Hepatocyte (in vitro differentiated cells): ENCODE data around the gene SYDE1. TPM values are rescaled to one million over a fixed set of nuclear protein-coding genes. Genes with fewer than 3 reads are reported as not detected.

ENCODE experiments used
- DNase-seq: peaks from one replicate; pipeline ENCODE4 v3.0.0-alpha.2; 2016; ENCODE audit warnings: low spot score
- H2AFZ ChIP-seq: fragments of 200-600 bp; sonication (generic); 2 replicates; pipeline ENCODE4 v1.6.0; 2016; ENCODE audit warnings: antibody characterized with exemption, mild to moderate bottlenecking
- H3K27ac ChIP-seq: fragments of 200-600 bp; sonication (generic); 2 replicates; pipeline ENCODE4 v1.5.1; 2016; ENCODE audit warnings: mild to moderate bottlenecking
- H3K27me3 ChIP-seq: fragments of 200-600 bp; sonication (generic); 2 replicates; pipeline ENCODE4 v1.6.1; 2016
- H3K36me3 ChIP-seq: fragments of 200-600 bp; sonication (generic); replicated peaks from 2 replicates; pipeline ENCODE4 v1.5.1; 2016; ENCODE audit warnings: low read depth; ENCODE audit not compliant: insufficient read depth
- H3K4me1 ChIP-seq: fragments of 200-600 bp; sonication (generic); 2 replicates; pipeline ENCODE4 v1.5.1; 2016; ENCODE audit warnings: mild to moderate bottlenecking, moderate library complexity; ENCODE audit not compliant: insufficient read depth
- H3K4me2 ChIP-seq: fragments of 200-600 bp; sonication (generic); 2 replicates; pipeline ENCODE4 v1.6.0; 2016
- H3K4me3 ChIP-seq: fragments of 200-600 bp; sonication (generic); 2 replicates; pipeline ENCODE4 v1.5.1; 2016; ENCODE audit warnings: mild to moderate bottlenecking
- H3K79me2 ChIP-seq: fragments of 200-600 bp; sonication (generic); 2 replicates; pipeline ENCODE4 v1.6.0; 2017; ENCODE audit warnings: mild to moderate bottlenecking
- H3K9me2 ChIP-seq: fragments of 200-600 bp; sonication (generic); replicated peaks from 2 replicates; pipeline ENCODE4 v1.6.0; 2017; ENCODE audit warnings: mild to moderate bottlenecking; ENCODE audit not compliant: insufficient read depth
- H3K9me3 ChIP-seq: fragments of 200-600 bp; sonication (generic); 2 replicates; pipeline ENCODE4 v1.5.1; 2016; ENCODE audit warnings: low read depth, mild to moderate bottlenecking
- H4K20me1 ChIP-seq: fragments of 200-600 bp; sonication (generic); 2 replicates; pipeline ENCODE4 v1.6.0; 2016; ENCODE audit warnings: mild to moderate bottlenecking; ENCODE audit not compliant: insufficient read depth, poor library complexity, severe bottlenecking
- CTCF ChIP-seq: fragments of 200-600 bp; sonication (generic); IDR thresholded peaks from 2 replicates; pipeline ENCODE4 v1.5.1; 2016; ENCODE audit warnings: antibody characterized with exemption, mild to moderate bottlenecking; ENCODE audit not compliant: poor library complexity
- EZH2 ChIP-seq: fragments of 200-600 bp; sonication (generic); IDR thresholded peaks from 2 replicates; pipeline ENCODE4 v1.6.1; 2016; ENCODE audit warnings: antibody characterized with exemption, mild to moderate bottlenecking, borderline replicate concordance
- EZH2phosphoT487 ChIP-seq: fragments of 200-600 bp; sonication (generic); IDR thresholded peaks from one replicate; pipeline ENCODE4 v1.6.1; 2018; ENCODE audit warnings: antibody characterized with exemption, mild to moderate bottlenecking, low read depth, moderate library complexity; ENCODE audit not compliant: unreplicated experiment, severe bottlenecking
- WGBS: methylation state at CpG from one replicate; pipeline ENCODE4 v1.1.6; 2016; ENCODE audit warnings: low lambda C conversion rate; ENCODE audit errors: missing lambda C conversion rate; 5-methylcytosine and 5-hydroxymethylcytosine counted together
- polyA plus RNA-seq: library from polyadenylated mRNA; unstranded; fragments of >200 nt; fragmentation: Nextera tagmentation; extraction: Ambion mirVana; gene quantifications from 2 replicates; pipeline ENCODE4 v1.2.1, GENCODE V29; 2016
- total RNA-seq: library from RNA; depleted of rRNA; stranded (reverse); fragments of >200 nt; gene quantifications from 2 replicates; pipeline ENCODE4 v1.2.3, GENCODE V29; 2014

Gene SYDE1
- total and polyA plus RNA-seq, 2 experiments from 2014 or later, result 17.8 to 18.5 TPM

- H3K4me3 ChIP-seq, result no peak overlapping the region
- no peaks in the 10 kb centered on the region for H3K79me2 ChIP-seq
- H3K4me2 ChIP-seq, result no peak overlapping the region
- no peak for DNase-seq
- H3K4me1 ChIP-seq, result no peaks in the 10 kb centered on the region
- H4K20me1 ChIP-seq, result no peaks in the 10 kb centered on the region
- WGBS, result 75% methylated on average over 5 of the region's 5 CpGs
- no peaks in the 10 kb centered on the region for H3K36me3 ChIP-seq
- no peaks in the 10 kb centered on the region for H3K9me3 ChIP-seq
- no peak overlapping the region for H2AFZ ChIP-seq
- no peaks in the 10 kb centered on the region for H3K27me3 ChIP-seq
- H3K27ac ChIP-seq, result no peak overlapping the region
- TF ChIP-seq CTCF, result no peak
- TF ChIP-seq EZH2phosphoT487, result no peak
- no peak for TF ChIP-seq EZH2
- no peaks in the 10 kb centered on the region for H3K9me2 ChIP-seq
These were observed 48.1 kb downstream of the SYDE1 start for GRCh38 chr19:15155296-15155695.

GRCh38 chr19:15156391-15156790, 49.2 kb downstream of the SYDE1 start:
- WGBS, result 96% methylated on average over 4 of the region's 4 CpGs
- Histone ChIP-seq H3K27me3 (no peaks in the 10 kb centered on the region), H2AFZ (no peak overlapping the region), H4K20me1 (no peaks in the 10 kb centered on the region), H3K27ac (no peak overlapping the region), H3K4me3 (no peak overlapping the region), H3K4me2 (no peak overlapping the region), H3K9me3 (no peaks in the 10 kb centered on the region), H3K4me1 (no peaks in the 10 kb centered on the region), H3K79me2 (no peaks in the 10 kb centered on the region), H3K36me3 (no peaks in the 10 kb centered on the region), H3K9me2 (no peaks in the 10 kb centered on the region)
- no peak for TF ChIP-seq EZH2phosphoT487
- no peak for TF ChIP-seq CTCF
- no peak for TF ChIP-seq EZH2
- no peak for DNase-seq

- Histone ChIP-seq H3K4me3 (no peak overlapping the region), H3K4me1 (no peaks in the 10 kb centered on the region), H3K27ac (no peak overlapping the region), H3K4me2 (no peak overlapping the region), H3K36me3 (no peaks in the 10 kb centered on the region), H4K20me1 (no peaks in the 10 kb centered on the region), H3K79me2 (no peaks in the 10 kb centered on the region), H3K9me3 (no peaks in the 10 kb centered on the region), H2AFZ (no peak overlapping the region), H3K9me2 (no peaks in the 10 kb centered on the region), H3K27me3 (no peaks in the 10 kb centered on the region)
- WGBS, result 92% methylated on average over 3 of the region's 3 CpGs
- no peak for TF ChIP-seq EZH2phosphoT487
- no peak for TF ChIP-seq CTCF
- TF ChIP-seq EZH2, result no peak
- no peak for DNase-seq
These were observed 52.0 kb downstream of the SYDE1 start for GRCh38 chr19:15159251-15159650.
